HG03378 (cell line): ENCODE results near the gene SMAD5.

ENCODE experiments used
- ATAC-seq: cut with Tn5 transposase; IDR thresholded peaks from one replicate; pipeline ENCODE4 v1.9.1; 2021; ENCODE audit warnings: mild to moderate bottlenecking, moderate library complexity; ENCODE audit not compliant: unreplicated experiment

The SMAD5 gene

GRCh38 chr5:136194576-136194975 is 61.9 kb downstream of the SMAD5 start:
- no peak for ATAC-seq

GRCh38 chr5:136195971-136196820 is 63.6 kb downstream of the SMAD5 start:
- ATAC-seq, result no peak

- ATAC-seq, result no peak
These were observed 65.0 kb downstream of the SMAD5 start for GRCh38 chr5:136197462-136198142.

- no peak for ATAC-seq
These were observed 65.8 kb downstream of the SMAD5 start for GRCh38 chr5:136198453-136198852.

- ATAC-seq, result no peak
These were observed 66.8 kb downstream of the SMAD5 start for GRCh38 chr5:136199408-136199807.

- no peak for ATAC-seq
These were observed 67.5 kb downstream of the SMAD5 start for GRCh38 chr5:136200130-136200529.

GRCh38 chr5:136200761-136201160 is 68.1 kb downstream of the SMAD5 start:
- no peak for ATAC-seq

- no peak for ATAC-seq
These were observed 69.2 kb downstream of the SMAD5 start for GRCh38 chr5:136201870-136202269.

GRCh38 chr5:136202469-136203205 is 70.0 kb downstream of the SMAD5 start:
- no peak for ATAC-seq

GRCh38 chr5:136203303-136203922 is 70.8 kb downstream of the SMAD5 start:
- no peak for ATAC-seq

- no peak for ATAC-seq
These were observed 72.5 kb downstream of the SMAD5 start for GRCh38 chr5:136205061-136205702.

- ATAC-seq, result no peak
These were observed 73.3 kb downstream of the SMAD5 start for GRCh38 chr5:136205941-136206340.

GRCh38 chr5:136206361-136206760 is 73.7 kb downstream of the SMAD5 start:
- ATAC-seq, result no peak

GRCh38 chr5:136207631-136208030 is 75.0 kb downstream of the SMAD5 start:
- no peak for ATAC-seq

GRCh38 chr5:136208916-136209315 is 76.3 kb downstream of the SMAD5 start:
- ATAC-seq, result no peak

GRCh38 chr5:136209346-136209910 is 76.8 kb downstream of the SMAD5 start:
- no peak for ATAC-seq

- no peak for ATAC-seq
These were observed 77.6 kb downstream of the SMAD5 start for GRCh38 chr5:136210259-136210658.

- no peak for ATAC-seq
These were observed 78.8 kb downstream of the SMAD5 start for GRCh38 chr5:136211282-136212040.

GRCh38 chr5:136212252-136212721 is 79.6 kb downstream of the SMAD5 start:
- ATAC-seq, result no peak
